H1 (cell line): ENCODE data around the gene LY6G5C. TPM values are rescaled to one million over a fixed set of nuclear protein-coding genes. Genes with fewer than 3 reads are reported as not detected.

Source experiments
- ASH2L ChIP-seq: fragments of 200-600, 300-600 bp; sonication (generic); IDR thresholded peaks from one replicate; pipeline ENCODE4 v1.7.1; 2017; ENCODE audit warnings: low read length
- CBX5 ChIP-seq: fragments of 300-800, 300-1000 bp; sonication (generic); IDR thresholded peaks from 2 replicates; pipeline ENCODE4 v1.7.1; 2016; ENCODE audit warnings: antibody characterized with exemption, low read length, low read depth
- CREB1 ChIP-seq: IDR thresholded peaks from 2 replicates; pipeline ENCODE4 v1.6.1; 2012; ENCODE audit warnings: inconsistent platforms
- E2F6 ChIP-seq: IDR thresholded peaks from 2 replicates; pipeline ENCODE4 v1.6.1; 2012; ENCODE audit warnings: inconsistent platforms
- GABPA ChIP-seq: IDR thresholded peaks from 2 replicates; pipeline ENCODE4 v1.6.1; 2011; ENCODE audit warnings: mild to moderate bottlenecking, low read length, moderate library complexity, borderline replicate concordance; ENCODE audit not compliant: insufficient read depth
- HDAC2 ChIP-seq, 2 experiments: fragments of 300-600 bp in 1 of 2; sonication (generic) in 1 of 2; IDR thresholded peaks; 2 replicates each; pipeline ENCODE4 v1.6.1; 2011 to 2012; ENCODE audit warnings: low read depth in 2 of 2, low read length in 2 of 2, mild to moderate bottlenecking in 2 of 2, moderate library complexity in 2 of 2, borderline replicate concordance in 1 of 2, inconsistent platforms in 1 of 2
- MAFK ChIP-seq: IDR thresholded peaks from 2 replicates; pipeline ENCODE4 v1.6.1; 2012; ENCODE audit warnings: low read depth, mild to moderate bottlenecking, improper control_type of control experiment, low read length
- NANOG ChIP-seq: IDR thresholded peaks from 2 replicates; pipeline ENCODE4 v1.6.1; 2011; ENCODE audit warnings: low read length, low read depth, mild to moderate bottlenecking, inconsistent platforms; ENCODE audit not compliant: insufficient read depth, poor library complexity, severe bottlenecking
- PHF8 ChIP-seq: fragments of 200-600 bp; sonication (generic); conservative IDR thresholded peaks from 2 replicates; pipeline ENCODE4 v1.7.1; 2012; ENCODE audit warnings: low read depth, mild to moderate bottlenecking, inconsistent platforms, low read length, moderate library complexity
- POLR2A ChIP-seq, 2 experiments: IDR thresholded peaks; 1 replicate in 1 of 2; 2 replicates in 1 of 2; pipeline ENCODE4 v1.6.1; 2011; ENCODE audit warnings: low read depth in 2 of 2, low read length in 2 of 2, mild to moderate bottlenecking in 2 of 2; ENCODE audit errors: control extremely low read depth in 1 of 2
- POLR2AphosphoS5 ChIP-seq: IDR thresholded peaks from 2 replicates; pipeline ENCODE4 v1.6.1; 2011; ENCODE audit warnings: low read depth, low read length
- SAP30 ChIP-seq: fragments of 300-600 bp; sonication (generic); IDR thresholded peaks from 2 replicates; pipeline ENCODE4 v1.7.1; 2012; ENCODE audit warnings: low read length, moderate library complexity, mild to moderate bottlenecking, inconsistent platforms; ENCODE audit not compliant: insufficient read depth, insufficient replicate concordance
- SIN3A ChIP-seq, 2 experiments: IDR thresholded peaks in 1 of 2; conservative IDR thresholded peaks in 1 of 2; 2 replicates each; pipeline ENCODE4 v1.6.1; 2011 to 2012; ENCODE audit warnings: low read length in 2 of 2, improper control_type of control experiment in 1 of 2, low read depth in 1 of 2, mild to moderate bottlenecking in 1 of 2
- SP1 ChIP-seq: IDR thresholded peaks from 2 replicates; pipeline ENCODE4 v1.6.1; 2011; ENCODE audit warnings: low read depth, low read length
- TAF1 ChIP-seq: IDR thresholded peaks from 2 replicates; pipeline ENCODE4 v1.6.1; 2011; ENCODE audit warnings: mild to moderate bottlenecking, low read depth, low read length
- TBP ChIP-seq: IDR thresholded peaks from 2 replicates; pipeline ENCODE4 v1.6.1; 2011; ENCODE audit warnings: low read depth, low read length, improper control_type of control experiment
- polyA plus RNA-seq, 7 experiments: library from polyadenylated mRNA; depleted of rRNA in 3 of 7; stranded (reverse) in 5 of 7; unstranded in 2 of 7; fragments of >200 nt in 5 of 7; fragments of 200-250 nt in 2 of 7; gene quantifications; 1 replicate in 5 of 7; 2 replicates in 1 of 7; 4 replicates in 1 of 7; pipeline versions ENCODE4 v1.2.1 to v1.2.3, GENCODE V29; 2011 to 2013; ENCODE audit warnings: missing spikeins in 2 of 7, mixed read lengths in 2 of 7
- total RNA-seq: library from RNA; stranded (reverse); fragmentation: NEBNext Ultra II Directional; extraction: Animal tissue kit (Norgen Biotek cat#: 25700); gene quantifications from 2 replicates; pipeline ENCODE4 v1.2.1, GENCODE V29; 2021

Gene LY6G5C
- total and polyA plus RNA-seq, 2 of the 8 experiments (the other 6 are each of a cell fraction or from before 2014, with no cell fraction given), result 1.1 to 1.8 TPM

DNA sequence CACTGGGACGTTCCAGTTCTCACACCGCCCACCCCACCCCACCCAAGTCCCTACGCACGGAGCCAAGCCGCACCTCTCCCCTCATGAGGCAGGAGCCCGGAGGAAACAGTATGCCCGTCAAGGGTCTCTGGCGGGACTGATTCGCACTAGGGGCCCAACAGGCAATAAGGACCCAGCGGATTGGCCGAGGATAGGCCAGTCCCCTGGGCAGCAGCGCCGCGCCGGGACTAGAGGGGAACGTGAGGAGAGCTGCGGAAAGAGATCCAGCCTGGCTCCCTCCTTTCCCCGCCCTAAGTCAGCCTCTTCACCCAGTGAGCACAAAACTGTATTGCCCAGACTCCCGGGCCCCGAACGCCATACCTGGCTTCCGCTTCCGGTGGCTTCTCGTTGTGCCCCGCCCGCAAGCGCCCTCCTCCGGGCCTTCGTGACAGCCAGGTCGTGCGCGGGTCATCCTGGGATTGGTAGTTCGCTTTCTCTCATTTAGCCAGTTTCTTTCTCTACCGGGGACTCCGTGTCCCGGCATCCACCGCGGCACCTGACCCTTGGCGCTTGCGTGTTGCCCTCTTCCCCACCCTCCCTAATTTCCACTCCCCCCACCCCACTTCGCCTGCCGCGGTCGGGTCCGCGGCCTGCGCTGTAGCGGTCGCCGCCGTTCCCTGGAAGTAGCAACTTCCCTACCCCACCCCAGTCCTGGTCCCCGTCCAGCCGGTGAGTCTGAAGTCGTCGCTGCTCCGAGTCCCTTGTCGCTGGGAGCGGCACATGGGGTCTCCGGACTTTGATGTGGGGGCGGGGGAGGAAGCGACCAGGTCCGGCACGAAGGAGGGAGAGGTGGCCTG lies 15.1 kb downstream of the LY6G5C start, which contains the start of gene CSNK2B (continued):
- TF ChIP-seq GABPA (peak; percentile 89), TBP (peak; percentile 59), HDAC2 (IDR thresholded peaks at IDR 0.05; ENCODE audit: borderline replicate concordance in 1 of 2, low read depth in 2 of 2, low read length in 2 of 2) (peak in 1 of 2 experiments; percentile 77; a peak in 1 of 4 replicates), CBX5 (no peak), TAF1 (peak; percentile 77), POLR2A (IDR thresholded peaks at IDR 0.05; ENCODE audit: control extremely low read depth in 1 of 2, low read depth in 2 of 2, low read length in 2 of 2) (peak in 1 of 2 experiments; percentile 95; a peak in 2 of 3 replicates), E2F6 (no peak), CREB1 (peak; percentile 62), NANOG (no peak), SP1 (peak; percentile 83), MAFK (no peak), PHF8 (peak; percentile 70), SAP30 (peak; percentile 5), POLR2AphosphoS5 (peak; percentile 89), SIN3A (conservative IDR thresholded peaks at IDR 0.05 in 1 of 2, IDR thresholded peaks at IDR 0.05 in 1 of 2; ENCODE audit: low read depth in 1 of 2, low read length in 2 of 2) (peak in 1 of 2 experiments; percentile 94; a peak in 2 of 4 replicates), ASH2L (peak; percentile 98)
